Measurements from ENCODE around the gene SSPN. TPM values are rescaled to one million over a fixed set of nuclear protein-coding genes. Genes with fewer than 3 reads are reported as not detected.

Gene SSPN
- polyA plus RNA-seq, 1 donor from 2014 or later = 0.26 TPM

DNA sequence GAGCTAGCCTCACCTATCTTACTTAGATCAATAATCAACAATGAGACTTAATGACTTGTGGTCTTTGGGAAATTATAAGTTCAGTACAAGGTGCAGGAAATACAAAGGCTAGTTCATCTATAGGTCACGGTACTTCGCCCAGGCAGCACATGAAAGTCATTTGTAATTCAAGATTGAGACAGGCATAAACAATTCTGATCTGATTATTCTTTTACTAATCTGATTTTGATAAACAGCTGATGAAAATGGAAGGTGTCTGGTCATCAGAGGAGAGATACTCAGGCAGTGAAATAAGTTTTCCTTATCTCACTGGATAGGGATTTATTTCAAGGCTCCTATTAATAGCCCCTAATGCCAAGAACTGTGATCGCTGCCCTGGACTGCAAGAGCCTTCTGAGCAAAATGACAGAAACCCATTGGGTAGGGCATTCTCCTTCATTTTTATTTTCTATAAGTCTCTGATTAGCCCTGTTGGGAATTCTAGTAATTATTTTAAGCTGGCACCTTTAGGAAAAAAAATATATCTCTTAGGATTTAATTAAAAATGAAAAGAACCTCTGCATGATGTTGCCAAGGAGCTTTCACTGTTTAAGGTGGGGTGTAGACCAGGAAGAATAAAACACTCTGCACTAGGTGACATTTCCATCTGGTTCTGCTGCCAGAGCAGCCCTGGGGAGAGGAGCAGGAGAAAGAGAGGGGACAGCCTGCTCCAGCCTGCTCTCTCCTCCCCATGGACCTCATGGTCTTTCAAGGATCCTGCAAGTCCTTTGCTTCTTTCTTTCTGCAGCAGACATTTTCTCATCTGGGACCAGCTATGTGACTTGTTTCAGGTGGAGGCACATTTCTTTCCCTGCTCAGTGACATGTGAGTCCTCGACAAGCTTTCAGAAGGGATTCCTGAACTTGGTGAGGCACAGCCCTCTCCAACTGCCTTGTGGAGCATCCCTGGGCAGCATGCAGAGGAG is 44.8 kb downstream of the SSPN start:
- TF ChIP-seq, protein P1, sequence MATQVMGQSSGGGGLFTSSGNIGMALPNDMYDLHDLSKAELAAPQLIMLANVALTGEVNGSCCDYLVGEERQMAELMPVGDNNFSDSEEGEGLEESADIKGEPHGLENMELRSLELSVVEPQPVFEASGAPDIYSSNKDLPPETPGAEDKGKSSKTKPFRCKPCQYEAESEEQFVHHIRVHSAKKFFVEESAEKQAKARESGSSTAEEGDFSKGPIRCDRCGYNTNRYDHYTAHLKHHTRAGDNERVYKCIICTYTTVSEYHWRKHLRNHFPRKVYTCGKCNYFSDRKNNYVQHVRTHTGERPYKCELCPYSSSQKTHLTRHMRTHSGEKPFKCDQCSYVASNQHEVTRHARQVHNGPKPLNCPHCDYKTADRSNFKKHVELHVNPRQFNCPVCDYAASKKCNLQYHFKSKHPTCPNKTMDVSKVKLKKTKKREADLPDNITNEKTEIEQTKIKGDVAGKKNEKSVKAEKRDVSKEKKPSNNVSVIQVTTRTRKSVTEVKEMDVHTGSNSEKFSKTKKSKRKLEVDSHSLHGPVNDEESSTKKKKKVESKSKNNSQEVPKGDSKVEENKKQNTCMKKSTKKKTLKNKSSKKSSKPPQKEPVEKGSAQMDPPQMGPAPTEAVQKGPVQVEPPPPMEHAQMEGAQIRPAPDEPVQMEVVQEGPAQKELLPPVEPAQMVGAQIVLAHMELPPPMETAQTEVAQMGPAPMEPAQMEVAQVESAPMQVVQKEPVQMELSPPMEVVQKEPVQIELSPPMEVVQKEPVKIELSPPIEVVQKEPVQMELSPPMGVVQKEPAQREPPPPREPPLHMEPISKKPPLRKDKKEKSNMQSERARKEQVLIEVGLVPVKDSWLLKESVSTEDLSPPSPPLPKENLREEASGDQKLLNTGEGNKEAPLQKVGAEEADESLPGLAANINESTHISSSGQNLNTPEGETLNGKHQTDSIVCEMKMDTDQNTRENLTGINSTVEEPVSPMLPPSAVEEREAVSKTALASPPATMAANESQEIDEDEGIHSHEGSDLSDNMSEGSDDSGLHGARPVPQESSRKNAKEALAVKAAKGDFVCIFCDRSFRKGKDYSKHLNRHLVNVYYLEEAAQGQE (IDR thresholded peaks at IDR 0.05; ENCODE audit: borderline replicate concordance) = no peak
- TF ChIP-seq MXI1 (conservative IDR thresholded peaks at IDR 0.05; ENCODE audit: poor library complexity, severe bottlenecking) (no peak), EZH2 (IDR thresholded peaks at IDR 0.05; ENCODE audit: borderline replicate concordance, insufficient read depth, low read length, poor library complexity, severe bottlenecking) (no peak), SMC3 (conservative IDR thresholded peaks at IDR 0.05; ENCODE audit: poor library complexity) (no peak), EP300 (conservative IDR thresholded peaks at IDR 0.05; ENCODE audit: poor library complexity, severe bottlenecking) (no peak), POLR2AphosphoS5 (IDR thresholded peaks at IDR 0.05) (no peak), RAD21 (conservative IDR thresholded peaks at IDR 0.05) (no peak), TAF1 (IDR thresholded peaks at IDR 0.05; ENCODE audit: low read depth) (no peak)
- TF ChIP-seq, protein P2, sequence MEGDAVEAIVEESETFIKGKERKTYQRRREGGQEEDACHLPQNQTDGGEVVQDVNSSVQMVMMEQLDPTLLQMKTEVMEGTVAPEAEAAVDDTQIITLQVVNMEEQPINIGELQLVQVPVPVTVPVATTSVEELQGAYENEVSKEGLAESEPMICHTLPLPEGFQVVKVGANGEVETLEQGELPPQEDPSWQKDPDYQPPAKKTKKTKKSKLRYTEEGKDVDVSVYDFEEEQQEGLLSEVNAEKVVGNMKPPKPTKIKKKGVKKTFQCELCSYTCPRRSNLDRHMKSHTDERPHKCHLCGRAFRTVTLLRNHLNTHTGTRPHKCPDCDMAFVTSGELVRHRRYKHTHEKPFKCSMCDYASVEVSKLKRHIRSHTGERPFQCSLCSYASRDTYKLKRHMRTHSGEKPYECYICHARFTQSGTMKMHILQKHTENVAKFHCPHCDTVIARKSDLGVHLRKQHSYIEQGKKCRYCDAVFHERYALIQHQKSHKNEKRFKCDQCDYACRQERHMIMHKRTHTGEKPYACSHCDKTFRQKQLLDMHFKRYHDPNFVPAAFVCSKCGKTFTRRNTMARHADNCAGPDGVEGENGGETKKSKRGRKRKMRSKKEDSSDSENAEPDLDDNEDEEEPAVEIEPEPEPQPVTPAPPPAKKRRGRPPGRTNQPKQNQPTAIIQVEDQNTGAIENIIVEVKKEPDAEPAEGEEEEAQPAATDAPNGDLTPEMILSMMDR (IDR thresholded peaks at IDR 0.05; ENCODE audit: poor library complexity, severe bottlenecking) = no peak
- H3K4me3 ChIP-seq (ENCODE audit: low read length) = no peak overlapping the region
- no peaks in the 10 kb centered on the region for H3K9me2 ChIP-seq (ENCODE audit: insufficient read depth, low read length)
- H3K79me2 ChIP-seq (replicated peaks; ENCODE audit: insufficient read depth, low read length) = no peaks in the 10 kb centered on the region
- no peaks in the 10 kb centered on the region for H3K9me3 ChIP-seq (ENCODE audit: low read length)
- no peak overlapping the region for H2AFZ ChIP-seq (ENCODE audit: low read depth, low read length)
- no peak overlapping the region for H3K9ac ChIP-seq (ENCODE audit: low read length)
- H3F3A ChIP-seq (ENCODE audit: insufficient read depth, low read length, poor library complexity, severe bottlenecking) = no peaks in the 10 kb centered on the region
- H3K27me3 ChIP-seq (ENCODE audit: insufficient read depth, low read depth, low read length) = no peaks in the 10 kb centered on the region
- H3K4me2 ChIP-seq (ENCODE audit: low read length) = no peak overlapping the region
- H3K36me3 ChIP-seq (ENCODE audit: insufficient read depth, low read length) = no peaks in the 10 kb centered on the region
- H3K27ac ChIP-seq (ENCODE audit: low read length) = no peak overlapping the region
- H4K20me1 ChIP-seq (ENCODE audit: insufficient read depth) = no peaks in the 10 kb centered on the region

DNA sequence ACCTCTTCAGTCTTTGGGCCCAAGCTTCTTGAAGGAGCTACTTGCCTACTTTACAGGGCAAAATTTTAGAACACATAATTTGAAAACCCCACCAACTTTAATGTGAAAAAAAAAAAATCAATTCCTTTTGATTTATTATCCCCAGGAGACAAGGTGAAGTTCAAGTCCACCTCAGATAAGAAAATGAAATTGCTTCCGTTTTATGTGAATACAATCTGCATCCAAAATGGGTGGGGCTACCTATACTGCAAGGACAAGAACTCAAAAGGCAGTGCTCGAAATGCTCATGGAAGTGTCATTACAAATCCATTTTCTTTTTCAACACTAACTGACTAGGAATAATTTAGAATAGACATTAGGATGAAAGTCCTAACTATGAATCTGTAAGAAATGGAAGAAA is 45.7 kb downstream of the SSPN start:
- Histone ChIP-seq H3F3A (ENCODE audit: insufficient read depth, low read length, poor library complexity, severe bottlenecking) (no peaks in the 10 kb centered on the region), H4K20me1 (ENCODE audit: insufficient read depth) (no peaks in the 10 kb centered on the region), H3K4me2 (ENCODE audit: low read length) (no peak overlapping the region), H3K9me3 (ENCODE audit: low read length) (no peaks in the 10 kb centered on the region), H3K9ac (ENCODE audit: low read length) (no peak overlapping the region), H3K79me2 (replicated peaks; ENCODE audit: insufficient read depth, low read length) (no peaks in the 10 kb centered on the region), H3K36me3 (ENCODE audit: insufficient read depth, low read length) (no peaks in the 10 kb centered on the region), H3K4me3 (ENCODE audit: low read length) (no peak overlapping the region), H2AFZ (ENCODE audit: low read depth, low read length) (no peak overlapping the region), H3K27me3 (ENCODE audit: insufficient read depth, low read depth, low read length) (no peaks in the 10 kb centered on the region), H3K9me2 (ENCODE audit: insufficient read depth, low read length) (no peaks in the 10 kb centered on the region), H3K27ac (ENCODE audit: low read length) (no peak overlapping the region)
- TF ChIP-seq MXI1 (conservative IDR thresholded peaks at IDR 0.05; ENCODE audit: poor library complexity, severe bottlenecking) (no peak), RAD21 (conservative IDR thresholded peaks at IDR 0.05) (no peak), POLR2AphosphoS5 (IDR thresholded peaks at IDR 0.05) (no peak), EZH2 (IDR thresholded peaks at IDR 0.05; ENCODE audit: borderline replicate concordance, insufficient read depth, low read length, poor library complexity, severe bottlenecking) (no peak), TAF1 (IDR thresholded peaks at IDR 0.05; ENCODE audit: low read depth) (no peak), EP300 (conservative IDR thresholded peaks at IDR 0.05; ENCODE audit: poor library complexity, severe bottlenecking) (no peak)
- TF ChIP-seq, protein P2 (IDR thresholded peaks at IDR 0.05; ENCODE audit: poor library complexity, severe bottlenecking) = no peak

All from neural cell (in vitro differentiated cells).